Natural killer cell (primary cell): Measurements from ENCODE around the gene GJC2. TPM values are rescaled to one million over a fixed set of nuclear protein-coding genes. Genes with fewer than 3 reads are reported as not detected.

Source experiments
- ATAC-seq, 3 donors: fragments of 150-1000 bp in 2 of 3; fragments of 200-7000 bp in 1 of 3; cut with Tn5 transposase; 1 replicate in 1 of 3; 2 replicates in 2 of 3; pipeline ENCODE4 v1.10.0; 2021; ENCODE audit warnings: mild to moderate bottlenecking in 2 of 3, moderate library complexity in 2 of 3
- DNase-seq, 2 donors: peaks; one replicate each; pipeline versions ENCODE4 v3.0.0 to v3.0.0-alpha.2; 2013 to 2021; ENCODE audit warnings: mixed read lengths in 1 of 2
- H3K27ac ChIP-seq: one replicate; pipeline ENCODE4 v1.5.1; 2013; ENCODE audit warnings: mild to moderate bottlenecking, low read length
- H3K27me3 ChIP-seq: one replicate; pipeline ENCODE4 v1.6.1; 2013; ENCODE audit warnings: low read length; ENCODE audit not compliant: control insufficient read depth, insufficient read depth
- H3K36me3 ChIP-seq: one replicate; pipeline ENCODE4 v1.6.1; 2013; ENCODE audit warnings: low read length; ENCODE audit not compliant: control insufficient read depth, insufficient read depth
- H3K4me1 ChIP-seq: one replicate; pipeline ENCODE4 v1.6.1; 2013; ENCODE audit warnings: low read length; ENCODE audit not compliant: control insufficient read depth, insufficient read depth
- H3K4me3 ChIP-seq: one replicate; pipeline ENCODE4 v1.5.1; 2013; ENCODE audit warnings: low read length
- H3K9me3 ChIP-seq: one replicate; pipeline ENCODE4 v1.6.1; 2013; ENCODE audit warnings: low read length; ENCODE audit not compliant: control insufficient read depth, insufficient read depth
- H3K27ac Mint-ChIP-seq, 2 donors: one replicate each; pipeline ENCODE4 v1.8.0; 2022; ENCODE audit warnings: mild to moderate bottlenecking in 2 of 2, mixed read lengths in 2 of 2, moderate library complexity in 1 of 2
- H3K27me3 Mint-ChIP-seq, 2 donors: one replicate each; pipeline ENCODE4 v1.8.0; 2022; ENCODE audit warnings: low read depth in 2 of 2, mixed read lengths in 2 of 2
- H3K36me3 Mint-ChIP-seq: one replicate; pipeline ENCODE4 v1.8.0; 2022; ENCODE audit warnings: mixed read lengths
- H3K4me1 Mint-ChIP-seq, 2 donors: one replicate each; pipeline ENCODE4 v1.8.0; 2022; ENCODE audit warnings: mixed read lengths in 2 of 2
- H3K4me3 Mint-ChIP-seq: one replicate; pipeline ENCODE4 v1.8.0; 2022; ENCODE audit warnings: mild to moderate bottlenecking, moderate library complexity, mixed read lengths
- H3K9me3 Mint-ChIP-seq, 2 donors: one replicate each; pipeline ENCODE4 v1.8.0; 2022; ENCODE audit warnings: mixed read lengths in 2 of 2
- CTCF ChIP-seq: fragments of 200-600 bp; IDR thresholded peaks from one replicate; pipeline ENCODE4 v1.8.0; 2022; ENCODE audit warnings: antibody characterized with exemption
- WGBS: methylation state at CpG from one replicate; pipeline ENCODE4 v1.1.7; 2013; ENCODE audit warnings: missing lambda C conversion rate; ENCODE audit not compliant: insufficient coverage; 5-methylcytosine and 5-hydroxymethylcytosine counted together
- intact Hi-C: fragments of 100-400 bp; cut with micrococcal nuclease; formaldehyde crosslinking; loops from one replicate; pipeline ENCODE4 v1.14.2; 2022
- total RNA-seq, 4 donors: library from RNA; stranded (reverse); fragments of 120-200 nt in 1 of 4; gene quantifications; one replicate each; pipeline versions ENCODE4 v1.2.3 to v1.2.4, GENCODE V29; 2013 to 2022

Gene GJC2
- total RNA-seq, 3 donors from 2014 or later (not counting 1 experiment from before 2014, with no cell fraction given), result 1.0 to 2.2 (median 1.7) TPM

- Mint-ChIP-seq H3K4me3 (no peak overlapping the region), H3K4me1 (peaks cover 15 to 22% of the 10 kb centered on the region in 2 donors), H3K27me3 (no peaks in the 10 kb centered on the region), H3K27ac (no peak overlapping the region), H3K36me3 (no peaks in the 10 kb centered on the region), H3K9me3 (no peaks in the 10 kb centered on the region)
- DNase-seq (no peak), ATAC-seq (no peak)
- peaks cover 12% of the 10 kb centered on the region for H3K4me1 ChIP-seq
- no peaks in the 10 kb centered on the region for H3K27me3 ChIP-seq
- H3K4me3 ChIP-seq, result no peak overlapping the region
- no peaks in the 10 kb centered on the region for H3K36me3 ChIP-seq
- TF ChIP-seq CTCF, result no peak
- H3K27ac ChIP-seq, result no peak overlapping the region
- WGBS, result 94% methylated on average over 14 of the region's 14 CpGs
- intact Hi-C loops, result no loop called here
- H3K9me3 ChIP-seq, result no peaks in the 10 kb centered on the region
These were observed 40.5 kb downstream of the GJC2 start for GRCh38 chr1:228190182-228190581.

- Mint-ChIP-seq H3K4me3 (no peak overlapping the region), H3K36me3 (no peaks in the 10 kb centered on the region), H3K27me3 (no peaks in the 10 kb centered on the region), H3K4me1 (peaks cover 9 to 16% of the 10 kb centered on the region in 2 donors), H3K27ac (no peak overlapping the region), H3K9me3 (no peaks in the 10 kb centered on the region)
- H3K4me3 ChIP-seq, result no peak overlapping the region
- no peaks in the 10 kb centered on the region for H3K27me3 ChIP-seq
- 83% methylated on average over 4 of the region's 5 CpGs for WGBS
- TF ChIP-seq CTCF, result no peak
- H3K27ac ChIP-seq, result no peak overlapping the region
- H3K9me3 ChIP-seq, result no peaks in the 10 kb centered on the region
- H3K36me3 ChIP-seq, result no peaks in the 10 kb centered on the region
- ATAC-seq (no peak), DNase-seq (no peak)
- H3K4me1 ChIP-seq, result peaks cover 6% of the 10 kb centered on the region
- intact Hi-C loops, result no loop called here
These were observed 41.0 kb downstream of the GJC2 start for GRCh38 chr1:228190778-228191177.

- no peaks in the 10 kb centered on the region for H3K27me3 ChIP-seq
- TF ChIP-seq CTCF, result no peak
- Mint-ChIP-seq H3K27me3 (no peaks in the 10 kb centered on the region), H3K4me1 (no peaks in the 10 kb centered on the region), H3K36me3 (peaks cover 10% of the 10 kb centered on the region), H3K4me3 (no peak overlapping the region), H3K9me3 (peaks cover 4 to 5% of the 10 kb centered on the region in 2 donors), H3K27ac (no peak overlapping the region)
- 89% methylated on average over 2 of the region's 3 CpGs for WGBS
- no peak for DNase-seq
- peaks cover 3% of the 10 kb centered on the region for H3K9me3 ChIP-seq
- no peaks in the 10 kb centered on the region for H3K36me3 ChIP-seq
- no peak for ATAC-seq
- intact Hi-C loops, result no loop called here
- no peak overlapping the region for H3K4me3 ChIP-seq
- no peak overlapping the region for H3K27ac ChIP-seq
- H3K4me1 ChIP-seq, result no peaks in the 10 kb centered on the region
These were observed 44.7 kb downstream of the GJC2 start for GRCh38 chr1:228194436-228194835.
